Karpas-422 (cell line): Measurements from ENCODE around the gene LMO1. TPM values are rescaled to one million over a fixed set of nuclear protein-coding genes. Genes with fewer than 3 reads are reported as not detected.

ENCODE experiments used
- DNase-seq: peaks from one replicate; pipeline ENCODE4 v3.0.0-alpha.2; 2015
- H2AFZ ChIP-seq: fragments of 200-600 bp; sonication (generic); 2 replicates; pipeline ENCODE4 v1.6.1; 2014; ENCODE audit warnings: antibody characterized with exemption, low read length, mixed read lengths
- H3K27ac ChIP-seq: fragments of 200-600 bp; sonication (generic); 2 replicates; pipeline ENCODE4 v1.5.1; 2014; ENCODE audit warnings: mild to moderate bottlenecking, low read length, moderate library complexity
- H3K27me3 ChIP-seq: fragments of 200-600 bp; sonication (generic); 2 replicates; pipeline ENCODE4 v1.6.1; 2014; ENCODE audit warnings: low read length, mixed read lengths
- H3K36me3 ChIP-seq: fragments of 200-600 bp; sonication (generic); 2 replicates; pipeline ENCODE4 v1.6.1; 2014; ENCODE audit warnings: low read length, mixed read lengths; ENCODE audit not compliant: insufficient read depth
- H3K4me1 ChIP-seq: fragments of 200-600 bp; sonication (generic); 2 replicates; pipeline ENCODE4 v1.6.1; 2014; ENCODE audit warnings: mild to moderate bottlenecking, low read length, mixed read lengths
- H3K4me2 ChIP-seq: fragments of 200-600 bp; sonication (generic); 2 replicates; pipeline ENCODE4 v1.6.1; 2014; ENCODE audit warnings: low read length, low read depth, mild to moderate bottlenecking; ENCODE audit not compliant: poor library complexity, severe bottlenecking
- H3K4me3 ChIP-seq: fragments of 200-600 bp; sonication (generic); 2 replicates; pipeline ENCODE4 v1.5.1; 2014; ENCODE audit warnings: mild to moderate bottlenecking, antibody characterized with exemption, low read length, mixed read lengths
- H3K79me2 ChIP-seq: fragments of 200-600 bp; sonication (generic); 2 replicates; pipeline ENCODE4 v1.6.1; 2014; ENCODE audit warnings: mild to moderate bottlenecking, low read length, mixed read lengths
- H3K9ac ChIP-seq: fragments of 200-600 bp; sonication (generic); 2 replicates; pipeline ENCODE4 v1.6.0; 2014; ENCODE audit warnings: low read length
- H3K9me2 ChIP-seq: fragments of 200-600 bp; sonication (generic), shearing (Covaris generic); replicated peaks from 2 replicates; pipeline ENCODE4 v1.6.0; 2014; ENCODE audit warnings: mild to moderate bottlenecking, low read length, moderate library complexity; ENCODE audit not compliant: insufficient read depth
- H3K9me3 ChIP-seq: fragments of 300-700, 200-600 bp; sonication (generic); 2 replicates; pipeline ENCODE4 v1.6.1; 2014; ENCODE audit warnings: low read length, mixed read lengths
- H4K20me1 ChIP-seq: fragments of 200-600 bp; sonication (generic); 2 replicates; pipeline ENCODE4 v1.6.1; 2014; ENCODE audit warnings: mild to moderate bottlenecking, antibody characterized with exemption, low read length, low read depth; ENCODE audit not compliant: insufficient read depth
- total RNA-seq: library from RNA; depleted of rRNA; stranded (reverse); fragments of >200 nt; shearing (Covaris generic); gene quantifications from 2 replicates; pipeline ENCODE4 v1.2.3, GENCODE V29; 2014; ENCODE audit warnings: low replicate concordance

Gene LMO1
- total RNA-seq, 1 experiment from 2014 or later: not detected

DNA sequence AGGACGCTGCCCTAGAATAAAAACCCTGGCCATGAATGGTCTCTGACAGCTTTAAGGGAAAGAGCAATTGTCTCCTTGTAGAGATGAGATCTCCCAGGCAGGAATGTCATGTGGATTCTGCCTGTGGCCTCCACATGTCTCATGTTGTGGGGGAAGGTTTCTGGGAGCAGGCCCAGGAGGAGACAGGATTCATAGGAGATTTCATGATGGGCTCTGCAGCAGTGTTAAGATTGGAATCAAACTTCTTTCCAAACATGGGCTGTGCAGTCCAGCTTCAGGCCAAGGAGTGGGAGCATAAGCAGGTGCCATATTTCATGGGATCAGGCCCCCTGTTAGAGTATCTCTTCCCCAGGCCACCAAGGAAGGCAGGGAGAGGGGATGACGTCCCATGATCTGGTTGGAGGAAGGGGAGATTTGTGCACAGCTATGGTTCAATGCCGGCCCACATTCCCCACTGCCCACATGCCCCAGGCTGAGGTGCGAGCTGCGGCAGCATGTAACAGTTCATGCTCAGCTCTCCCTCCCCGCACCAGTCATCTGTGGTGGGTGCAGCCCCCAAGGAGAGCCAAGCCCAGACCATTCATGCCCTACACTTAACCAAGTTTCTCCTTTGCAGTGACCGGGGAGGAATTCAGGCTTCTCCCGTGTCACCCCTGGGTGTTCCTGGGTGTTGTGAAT, 42.5 kb downstream of the LMO1 start:
- Histone ChIP-seq H3K9ac (no peak overlapping the region), H3K36me3 (no peaks in the 10 kb centered on the region), H4K20me1 (no peaks in the 10 kb centered on the region), H2AFZ (no peak overlapping the region), H3K27me3 (no peaks in the 10 kb centered on the region), H3K9me2 (no peaks in the 10 kb centered on the region), H3K79me2 (no peaks in the 10 kb centered on the region), H3K4me3 (no peak overlapping the region), H3K4me1 (no peaks in the 10 kb centered on the region), H3K27ac (no peak overlapping the region), H3K4me2 (no peak overlapping the region), H3K9me3 (no peaks in the 10 kb centered on the region)
- DNase-seq: no peak

DNA sequence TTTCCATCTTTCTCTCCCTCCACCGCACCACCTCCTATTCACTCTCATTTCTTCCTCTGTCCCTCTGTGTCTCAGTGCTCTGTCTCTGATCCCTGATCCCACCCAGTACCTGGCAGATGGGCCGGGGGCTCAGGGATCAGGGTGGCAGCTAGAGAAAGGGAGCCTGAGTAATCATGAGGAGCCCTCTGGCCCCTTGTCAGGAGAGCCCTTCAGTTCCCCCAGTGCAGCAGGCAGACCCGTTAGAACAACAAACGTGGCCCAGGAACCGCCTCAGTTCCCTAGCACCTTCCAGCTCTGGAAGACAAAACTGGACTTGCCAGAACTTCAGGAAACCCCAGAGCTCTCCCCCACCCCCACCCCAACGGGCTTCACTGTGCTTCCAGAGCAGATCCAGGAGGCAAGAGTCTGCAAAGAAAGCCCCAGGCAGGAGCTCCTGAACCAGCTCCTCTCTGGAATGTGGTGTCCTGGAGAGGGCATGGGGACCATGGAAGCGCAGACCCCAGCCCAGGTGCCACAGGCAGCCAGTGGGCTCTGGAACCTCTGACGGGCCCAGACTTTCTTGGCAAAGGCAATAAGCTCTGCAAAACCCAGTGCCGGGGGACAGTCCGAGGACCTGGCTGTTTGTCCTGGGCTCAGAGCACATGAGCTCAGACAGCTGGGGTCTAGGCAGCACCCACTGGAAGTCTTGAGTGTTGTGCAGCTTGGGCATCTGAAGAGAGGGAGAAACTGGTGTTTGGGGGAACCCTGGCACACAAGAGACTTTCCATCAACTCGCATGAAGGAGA, 43.2 kb downstream of the LMO1 start:
- Histone ChIP-seq H3K27ac (no peak overlapping the region), H2AFZ (no peak overlapping the region), H3K4me1 (no peaks in the 10 kb centered on the region), H3K9me3 (no peaks in the 10 kb centered on the region), H4K20me1 (no peaks in the 10 kb centered on the region), H3K27me3 (no peaks in the 10 kb centered on the region), H3K4me2 (no peak overlapping the region), H3K9ac (no peak overlapping the region), H3K9me2 (no peaks in the 10 kb centered on the region), H3K79me2 (no peaks in the 10 kb centered on the region), H3K36me3 (no peaks in the 10 kb centered on the region), H3K4me3 (no peak overlapping the region)
- DNase-seq: no peak

- H3K9ac ChIP-seq: no peak overlapping the region
- no peak overlapping the region for H3K4me2 ChIP-seq
- H3K9me3 ChIP-seq: no peaks in the 10 kb centered on the region
- no peak overlapping the region for H3K4me3 ChIP-seq
- H3K79me2 ChIP-seq: no peaks in the 10 kb centered on the region
- no peaks in the 10 kb centered on the region for H3K36me3 ChIP-seq
- no peaks in the 10 kb centered on the region for H3K27me3 ChIP-seq
- H2AFZ ChIP-seq: no peak overlapping the region
- H3K27ac ChIP-seq: no peak overlapping the region
- H3K9me2 ChIP-seq: no peaks in the 10 kb centered on the region
- no peaks in the 10 kb centered on the region for H3K4me1 ChIP-seq
- H4K20me1 ChIP-seq: no peaks in the 10 kb centered on the region
- peak; percentile 63 for DNase-seq
Observed at GRCh38 chr11:8219257-8220021, 44.2 kb downstream of the LMO1 start.

GRCh38 chr11:8218840-8219239, 44.8 kb downstream of the LMO1 start:
- Histone ChIP-seq H3K79me2 (no peaks in the 10 kb centered on the region), H3K9ac (no peak overlapping the region), H2AFZ (no peak overlapping the region), H3K36me3 (no peaks in the 10 kb centered on the region), H3K9me3 (no peaks in the 10 kb centered on the region), H3K4me3 (no peak overlapping the region), H3K27me3 (no peaks in the 10 kb centered on the region), H3K9me2 (no peaks in the 10 kb centered on the region), H3K4me2 (no peak overlapping the region), H3K4me1 (no peaks in the 10 kb centered on the region), H3K27ac (no peak overlapping the region), H4K20me1 (no peaks in the 10 kb centered on the region)
- no peak for DNase-seq

DNA sequence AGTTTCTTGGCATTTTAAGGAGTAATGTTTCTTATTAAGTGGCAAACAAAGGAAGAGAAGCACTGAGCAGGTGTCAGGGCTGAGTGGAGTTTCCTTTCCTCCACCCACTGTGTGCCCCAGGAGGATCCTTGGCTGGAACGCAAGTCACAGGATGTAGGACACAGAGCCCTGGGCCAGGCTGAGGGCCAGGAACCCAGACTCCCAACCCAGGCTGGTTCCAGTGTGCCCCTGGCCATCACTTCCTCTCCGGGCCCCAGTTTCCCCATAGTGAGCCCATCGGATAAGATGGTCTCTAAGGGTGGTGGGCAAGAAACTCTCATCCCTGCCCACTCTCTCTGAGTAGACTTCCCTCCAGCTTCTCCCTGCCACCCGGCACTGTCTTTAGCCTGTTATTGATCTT, 45.3 kb downstream of the LMO1 start:
- Histone ChIP-seq H4K20me1 (no peaks in the 10 kb centered on the region), H3K27ac (no peak overlapping the region), H3K9me3 (no peaks in the 10 kb centered on the region), H3K9me2 (no peaks in the 10 kb centered on the region), H3K36me3 (no peaks in the 10 kb centered on the region), H3K9ac (no peak overlapping the region), H3K4me1 (no peaks in the 10 kb centered on the region), H2AFZ (no peak overlapping the region), H3K4me2 (no peak overlapping the region), H3K27me3 (no peaks in the 10 kb centered on the region), H3K4me3 (no peak overlapping the region), H3K79me2 (no peaks in the 10 kb centered on the region)
- DNase-seq: no peak

DNA sequence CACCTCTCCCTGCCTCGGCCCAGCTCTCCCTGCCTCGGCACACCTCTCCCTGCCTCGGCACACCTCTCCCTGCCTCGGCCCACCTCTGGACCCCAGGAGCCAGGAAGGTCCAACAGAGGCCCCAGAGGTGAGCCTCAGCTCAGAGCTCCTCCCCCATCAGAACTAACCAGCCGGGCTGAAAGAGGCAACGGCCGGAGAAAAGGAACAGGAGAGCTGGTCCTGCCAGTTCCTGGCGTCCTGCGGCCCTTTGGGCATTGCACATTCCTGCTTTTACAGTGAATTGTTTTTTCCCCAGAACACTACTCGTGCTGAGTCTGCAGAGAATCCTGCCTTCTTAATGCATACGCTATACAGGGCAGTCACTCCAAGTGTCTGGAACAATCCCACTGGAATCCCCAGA, 45.8 kb downstream of the LMO1 start:
- no peak for DNase-seq
- no peak overlapping the region for H3K27ac ChIP-seq
- no peaks in the 10 kb centered on the region for H3K79me2 ChIP-seq
- no peaks in the 10 kb centered on the region for H3K9me2 ChIP-seq
- no peak overlapping the region for H2AFZ ChIP-seq
- no peak overlapping the region for H3K9ac ChIP-seq
- H3K9me3 ChIP-seq: no peaks in the 10 kb centered on the region
- no peak overlapping the region for H3K4me3 ChIP-seq
- no peaks in the 10 kb centered on the region for H3K36me3 ChIP-seq
- no peaks in the 10 kb centered on the region for H3K27me3 ChIP-seq
- no peaks in the 10 kb centered on the region for H3K4me1 ChIP-seq
- H4K20me1 ChIP-seq: no peaks in the 10 kb centered on the region
- H3K4me2 ChIP-seq: no peak overlapping the region

- no peak overlapping the region for H2AFZ ChIP-seq
- no peaks in the 10 kb centered on the region for H3K4me1 ChIP-seq
- DNase-seq: no peak
- H3K9me2 ChIP-seq: no peaks in the 10 kb centered on the region
- H3K9me3 ChIP-seq: no peaks in the 10 kb centered on the region
- H3K9ac ChIP-seq: no peak overlapping the region
- H3K27me3 ChIP-seq: no peaks in the 10 kb centered on the region
- H3K4me2 ChIP-seq: no peak overlapping the region
- H4K20me1 ChIP-seq: no peaks in the 10 kb centered on the region
- no peak overlapping the region for H3K4me3 ChIP-seq
- no peak overlapping the region for H3K27ac ChIP-seq
- no peaks in the 10 kb centered on the region for H3K36me3 ChIP-seq
- no peaks in the 10 kb centered on the region for H3K79me2 ChIP-seq
Observed at GRCh38 chr11:8217136-8217535, 46.5 kb downstream of the LMO1 start.

- H2AFZ ChIP-seq: no peak overlapping the region
Observed at GRCh38 chr11:8213376-8213775, 50.3 kb downstream of the LMO1 start.

More at GRCh38 chr11:8213376-8213775, 50.3 kb downstream of the LMO1 start:
- H3K4me1 ChIP-seq: no peaks in the 10 kb centered on the region
- no peaks in the 10 kb centered on the region for H4K20me1 ChIP-seq
- H3K27me3 ChIP-seq: no peaks in the 10 kb centered on the region
- no peak overlapping the region for H3K4me2 ChIP-seq
- no peak overlapping the region for H3K4me3 ChIP-seq
- no peak overlapping the region for H3K27ac ChIP-seq
- no peaks in the 10 kb centered on the region for H3K79me2 ChIP-seq
- no peak for DNase-seq
- H3K9ac ChIP-seq: no peak overlapping the region
- no peaks in the 10 kb centered on the region for H3K36me3 ChIP-seq
- H3K9me3 ChIP-seq: no peaks in the 10 kb centered on the region
- no peaks in the 10 kb centered on the region for H3K9me2 ChIP-seq
